HG03108 (cell line): ENCODE measurements around the gene VSIR.

Experiments
- ATAC-seq: cut with Tn5 transposase; IDR thresholded peaks from one replicate; pipeline ENCODE4 v1.9.1; 2021; ENCODE audit warnings: moderate library complexity; ENCODE audit not compliant: unreplicated experiment

The VSIR gene

DNA sequence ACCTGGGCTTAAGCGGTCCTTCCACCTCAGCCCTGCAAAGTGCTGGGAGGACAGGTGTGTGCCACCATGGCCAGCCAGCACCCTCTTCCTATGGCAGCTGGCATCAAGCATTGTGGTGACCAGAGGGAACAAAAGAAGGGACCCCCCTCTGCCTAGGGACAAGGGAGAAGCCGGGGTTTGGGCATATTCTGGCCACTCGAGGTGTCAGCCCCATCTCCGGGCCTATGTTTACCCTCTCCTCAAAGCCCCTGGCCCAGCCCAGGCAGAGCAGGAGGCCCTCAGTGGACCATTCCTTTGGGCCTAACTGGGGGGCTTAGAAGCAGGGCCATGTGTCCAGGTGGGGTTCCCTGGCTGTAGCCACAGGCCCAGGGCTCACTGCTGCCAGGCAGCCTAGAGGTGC is 23.9 kb downstream of the VSIR start:
- no peak for ATAC-seq

DNA sequence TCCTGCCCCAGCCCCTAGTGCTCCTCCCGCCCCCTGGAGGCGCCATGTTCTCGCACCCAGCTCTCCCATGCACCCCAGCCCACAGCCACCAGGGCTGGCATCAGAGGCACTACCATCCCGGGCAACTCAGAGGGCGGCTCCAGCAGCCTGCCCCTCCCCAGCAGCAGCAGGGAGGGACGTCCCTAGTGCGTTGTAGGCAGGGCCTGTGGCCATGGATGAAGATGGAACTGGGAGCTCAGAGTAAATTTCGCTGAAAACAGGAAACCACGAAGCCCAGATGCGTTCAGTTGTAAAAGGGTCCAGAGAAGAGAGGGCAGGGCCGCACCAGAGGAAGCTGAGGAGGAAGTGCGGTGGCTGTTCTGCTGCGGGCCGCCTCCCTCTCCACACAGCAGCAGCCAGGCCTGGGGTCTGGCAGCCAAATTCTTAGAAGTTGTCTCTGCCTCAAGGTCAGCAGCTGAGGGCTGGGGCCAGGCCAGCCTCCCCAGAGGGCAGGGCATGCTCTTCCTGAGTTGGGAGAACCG is 24.6 kb downstream of the VSIR start:
- ATAC-seq, result peak; percentile 67

DNA sequence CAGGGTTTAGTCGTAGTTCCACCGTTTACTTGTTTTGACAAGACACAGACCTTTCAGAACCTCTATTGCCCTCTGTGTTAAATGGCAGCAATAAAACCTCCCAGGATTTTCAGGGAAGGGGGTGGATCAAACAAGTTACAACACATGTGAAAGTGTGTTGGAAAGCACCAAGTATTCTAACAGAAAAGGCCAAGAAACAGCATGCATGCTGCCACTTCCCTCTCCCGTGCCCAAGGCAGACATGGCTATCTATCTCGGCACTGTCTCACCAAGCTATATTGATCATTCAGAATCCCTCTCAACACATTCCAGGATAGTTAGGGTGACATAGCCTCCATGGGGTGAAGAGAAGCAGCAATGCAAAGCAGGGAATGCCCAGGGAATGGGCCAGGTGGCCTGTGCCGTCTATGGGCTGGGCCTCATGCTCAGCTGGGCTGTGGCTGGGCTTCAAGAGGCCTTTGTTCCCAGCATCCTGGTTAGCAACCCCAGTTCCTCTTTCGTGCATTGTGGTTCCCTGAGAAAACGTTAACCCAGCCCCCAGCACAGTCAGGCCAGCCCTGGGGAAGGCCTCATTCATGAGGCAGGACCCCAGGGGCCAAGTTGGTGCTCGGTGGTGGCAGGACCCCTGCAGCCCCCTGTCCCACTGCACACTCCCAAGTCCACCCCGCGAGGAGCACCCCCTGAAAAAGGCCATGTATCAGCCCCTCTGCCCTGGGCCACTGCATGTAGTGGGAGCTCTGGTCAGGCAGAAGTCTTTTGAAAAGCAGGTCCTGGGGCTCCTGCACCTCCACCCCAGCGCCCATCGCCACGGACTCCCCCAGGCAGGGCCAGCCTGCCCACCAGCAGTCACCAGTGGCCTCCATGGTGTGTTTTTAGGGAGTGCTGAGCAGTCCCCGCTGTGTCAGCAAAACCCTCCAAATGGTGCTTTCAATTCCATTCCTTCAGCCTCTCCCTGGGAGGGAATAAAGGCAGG is 25.5 kb downstream of the VSIR start:
- ATAC-seq, result no peak

DNA sequence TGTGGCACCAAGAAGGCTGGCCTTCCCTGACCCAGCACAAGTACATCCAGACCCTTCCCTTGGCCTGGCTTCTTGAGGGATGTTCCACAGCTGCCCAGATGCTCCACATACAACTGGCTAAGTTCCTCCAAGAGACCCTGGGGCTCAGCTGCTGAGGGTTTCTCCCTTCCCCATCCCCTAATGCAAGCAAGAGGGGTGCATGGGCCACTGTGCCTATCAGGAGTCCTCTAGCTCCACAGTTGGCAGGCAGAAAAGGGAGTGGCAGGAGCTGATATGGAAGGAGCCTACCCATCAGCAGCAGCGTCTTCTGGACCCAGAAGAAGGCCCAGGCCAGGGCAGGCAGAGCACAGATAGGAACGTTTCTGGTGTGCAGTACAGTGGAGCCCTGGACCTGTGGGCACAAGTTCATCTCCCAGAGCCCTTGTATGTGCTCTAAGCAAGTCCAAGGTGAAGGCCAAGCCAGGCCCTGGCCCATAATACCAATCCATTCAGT is 26.2 kb downstream of the VSIR start:
- ATAC-seq, result no peak

DNA sequence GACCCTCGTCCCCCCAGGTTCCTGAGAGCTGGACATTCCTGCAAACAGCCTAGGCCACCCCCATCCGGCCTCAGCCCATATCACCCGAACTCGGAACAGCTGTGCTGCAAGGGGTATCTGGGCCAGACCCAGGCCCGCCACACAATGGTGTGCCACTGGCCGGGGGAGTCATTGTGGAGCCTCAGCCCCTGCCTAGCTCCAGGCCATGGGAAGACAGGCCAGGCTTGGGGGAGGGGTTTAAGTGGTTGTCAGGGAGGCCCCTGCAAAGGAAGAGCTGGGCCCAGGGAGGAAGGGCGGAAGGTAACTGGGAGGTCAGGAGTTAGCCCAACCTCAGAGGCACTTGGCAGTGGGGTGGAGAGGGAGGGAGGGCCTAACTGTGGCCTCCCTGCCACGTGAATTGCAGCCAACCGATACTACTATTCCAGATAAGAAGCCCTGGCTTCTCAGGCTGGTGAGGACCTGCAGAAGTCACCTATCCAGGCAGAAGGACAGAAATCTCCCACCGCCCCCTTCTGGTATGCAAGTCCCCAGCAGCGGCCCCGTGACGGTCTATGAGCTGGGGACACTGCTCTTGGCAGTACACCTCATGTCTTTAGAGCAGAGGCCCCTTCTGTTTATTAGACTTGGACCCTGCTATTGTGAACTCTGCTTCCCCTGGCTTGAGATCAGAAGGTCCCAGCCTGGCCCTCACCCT is 26.8 kb downstream of the VSIR start:
- ATAC-seq, result no peak

DNA sequence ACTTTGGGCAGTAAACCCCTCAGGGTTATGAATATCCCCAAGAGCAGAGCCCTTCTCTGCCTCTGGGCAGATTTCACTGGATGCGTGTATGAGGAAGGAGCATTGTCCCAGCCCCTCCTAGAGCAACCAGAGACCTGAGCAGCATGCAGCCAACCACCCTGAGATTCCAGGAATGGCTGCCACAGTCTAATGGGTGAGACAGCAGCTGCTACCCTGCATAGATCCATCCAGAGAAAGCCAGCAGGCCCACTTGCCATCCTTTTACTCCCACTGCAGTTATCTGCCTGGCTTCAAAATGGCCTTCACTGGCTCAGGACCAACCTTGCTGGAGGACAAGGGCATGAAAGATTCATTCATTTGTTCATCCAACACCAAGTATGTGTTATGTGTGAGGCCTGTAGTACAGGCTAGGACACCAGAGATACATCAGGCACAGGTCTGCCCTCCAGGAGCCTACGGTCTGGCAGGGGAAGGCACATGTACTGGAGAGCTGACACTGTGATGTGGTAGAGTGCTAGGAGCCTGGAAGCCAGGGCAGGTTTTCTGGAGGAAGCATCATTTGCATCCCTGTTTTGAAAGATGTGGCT is 27.6 kb downstream of the VSIR start:
- ATAC-seq, result no peak

DNA sequence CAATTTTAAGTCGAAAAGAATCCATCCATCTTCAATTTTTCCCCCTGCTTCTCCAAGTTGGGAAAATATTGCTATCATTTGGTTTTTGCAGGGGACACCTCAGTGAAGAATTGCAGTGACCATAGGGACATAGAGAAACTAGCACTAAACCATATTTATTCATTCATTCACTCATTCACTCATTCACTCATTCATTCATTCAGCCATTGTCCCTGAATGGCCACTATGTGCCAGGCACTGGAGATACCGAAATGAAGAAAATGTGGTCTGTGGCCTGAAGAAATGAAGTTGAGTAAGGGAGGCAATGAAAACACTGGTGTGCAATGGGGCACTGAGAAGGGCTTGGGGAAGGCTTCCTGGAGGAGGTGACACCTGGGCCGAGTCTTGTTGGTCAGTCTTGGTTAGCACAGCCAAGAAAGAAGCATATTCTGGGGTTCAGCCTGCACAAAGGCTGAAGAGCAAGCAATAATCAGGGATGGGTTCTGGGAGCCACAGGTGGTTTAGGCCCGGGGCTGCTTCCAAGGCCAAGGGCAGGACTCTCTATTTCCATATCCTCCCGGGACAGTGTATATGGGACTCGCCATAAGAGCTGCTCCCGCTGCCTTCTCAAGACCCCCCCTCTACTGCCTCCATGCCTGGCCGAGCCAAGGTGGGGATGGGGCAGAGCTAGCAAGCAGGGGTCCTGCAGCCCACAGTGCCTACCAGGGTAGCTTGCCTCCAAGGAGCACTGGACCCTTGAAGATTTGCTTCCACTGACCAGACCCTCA is 28.2 kb downstream of the VSIR start:
- ATAC-seq, result no peak

DNA sequence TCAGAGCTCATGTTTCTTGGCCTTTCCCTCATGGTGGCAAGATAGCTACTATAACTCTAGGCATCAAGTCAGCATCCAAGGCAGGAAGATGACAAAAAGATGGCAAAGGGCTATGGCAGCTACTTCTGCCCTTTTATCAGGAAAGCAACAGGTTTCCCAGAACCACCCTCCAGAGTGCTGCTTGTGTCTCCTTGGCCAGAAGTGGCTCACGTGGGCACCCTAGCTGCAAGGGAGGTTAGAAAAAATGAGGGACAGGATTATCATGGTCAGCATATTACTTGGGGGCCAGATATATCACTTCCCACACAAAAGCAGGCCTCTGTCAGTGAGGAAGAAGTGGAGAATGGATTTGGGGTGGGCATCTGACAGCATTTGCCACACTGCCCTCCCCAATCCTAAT is 29.5 kb downstream of the VSIR start:
- ATAC-seq, result no peak

DNA sequence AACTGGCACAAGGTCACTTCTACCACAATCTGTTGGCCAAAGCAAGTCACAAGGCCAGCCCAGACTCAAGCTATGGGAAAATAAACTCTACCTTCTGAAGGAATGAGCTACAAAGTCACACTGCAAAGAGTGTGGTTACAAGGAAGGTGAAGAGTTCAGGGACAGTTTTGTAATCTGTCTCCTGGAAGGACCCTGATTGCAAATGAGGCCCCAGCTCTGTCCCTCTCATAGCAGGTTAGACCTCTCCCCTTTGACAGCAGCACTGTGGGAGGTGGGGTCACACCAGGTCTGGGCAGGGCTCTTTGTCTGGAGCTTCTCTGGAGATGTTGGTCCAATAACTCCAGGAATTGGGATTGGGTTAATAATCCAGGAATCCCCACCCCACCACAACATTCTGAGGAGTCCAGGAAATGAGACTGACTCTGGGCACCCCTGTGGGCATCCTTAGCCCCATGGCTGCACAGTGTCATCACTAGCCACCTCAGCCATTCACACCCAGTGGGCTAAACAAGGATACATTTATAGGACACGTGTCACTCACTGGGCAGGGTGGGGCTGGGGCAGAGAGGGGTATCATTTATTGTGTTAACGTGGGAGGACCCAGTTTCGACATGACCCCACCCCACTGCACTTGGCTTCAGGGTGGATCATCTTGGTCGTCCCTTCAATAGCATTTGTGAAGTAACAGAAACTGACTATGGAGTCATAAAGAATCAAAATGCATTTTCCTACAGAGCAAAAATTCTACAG is 30.1 kb downstream of the VSIR start:
- ATAC-seq, result no peak

DNA sequence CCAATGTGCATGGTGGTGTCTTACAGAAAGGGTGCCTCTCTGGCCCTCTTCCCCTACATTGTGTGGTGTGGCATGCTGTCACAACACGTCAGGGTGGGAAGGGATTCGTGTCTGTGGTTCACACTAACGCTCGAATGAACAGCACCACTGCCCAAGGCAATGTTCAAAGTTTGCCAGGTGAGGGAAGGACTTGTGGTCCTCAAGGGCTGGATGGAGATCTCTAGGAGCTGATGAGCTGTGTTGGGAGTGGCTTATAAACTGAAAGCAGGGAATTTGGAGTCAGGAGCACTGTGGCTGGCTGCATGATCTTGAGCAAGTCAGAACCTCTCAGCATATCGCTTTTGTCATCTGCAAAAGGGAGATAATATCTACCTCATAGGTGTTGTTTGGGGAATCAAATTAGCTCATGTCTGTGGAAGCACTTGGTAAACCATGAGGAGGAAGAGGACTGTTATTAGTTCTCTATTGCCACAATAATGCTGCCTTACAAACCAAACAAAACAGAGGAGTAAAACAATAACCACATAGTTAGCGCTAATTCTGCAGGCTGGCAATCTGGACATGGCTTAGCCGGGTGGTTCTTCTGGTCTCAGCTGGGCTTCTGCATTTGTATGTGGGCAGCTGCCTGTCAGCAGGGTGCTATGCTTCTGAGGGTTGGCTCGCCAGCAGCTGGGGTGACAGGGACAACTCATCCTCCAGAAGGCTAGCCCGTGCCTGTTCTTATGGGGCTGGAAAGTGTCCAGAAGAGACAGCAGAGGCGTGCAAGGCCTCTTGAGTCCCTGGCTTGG is 30.8 kb downstream of the VSIR start:
- ATAC-seq, result no peak

DNA sequence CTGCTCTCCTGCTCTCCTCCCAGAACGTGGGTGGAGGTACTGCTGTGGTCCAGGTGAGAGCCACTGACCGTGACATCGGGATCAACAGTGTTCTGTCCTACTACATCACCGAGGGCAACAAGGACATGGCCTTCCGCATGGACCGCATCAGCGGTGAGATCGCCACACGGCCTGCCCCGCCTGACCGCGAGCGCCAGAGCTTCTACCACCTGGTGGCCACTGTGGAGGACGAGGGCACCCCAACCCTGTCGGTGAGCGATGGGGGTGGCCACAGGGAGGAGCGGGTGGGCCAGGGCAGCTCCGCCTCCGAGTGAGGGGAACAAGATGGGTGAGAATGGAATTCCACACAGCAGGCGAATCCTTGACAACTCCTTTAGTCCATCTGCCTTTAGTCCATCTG is 31.6 kb downstream of the VSIR start:
- no peak for ATAC-seq

DNA sequence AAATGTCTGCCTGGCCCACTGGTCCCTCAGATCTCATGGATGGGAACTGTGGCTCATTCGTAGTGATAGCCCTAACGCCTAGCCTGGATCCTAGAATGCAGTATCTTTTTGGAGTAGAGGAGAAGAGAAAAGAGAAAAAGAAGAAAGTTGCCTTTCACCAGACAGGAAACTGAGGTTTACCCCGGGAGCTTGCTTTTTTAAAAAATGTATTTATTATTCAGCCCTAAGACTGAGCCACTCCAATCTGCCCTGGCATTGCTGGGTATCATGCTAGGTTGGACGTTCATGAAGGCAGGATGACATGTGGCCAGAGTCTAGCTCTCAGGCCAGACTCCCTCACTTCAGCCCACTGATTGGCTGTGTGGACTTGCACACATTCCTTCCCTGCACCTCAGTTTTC is 32.3 kb downstream of the VSIR start:
- ATAC-seq, result no peak

DNA sequence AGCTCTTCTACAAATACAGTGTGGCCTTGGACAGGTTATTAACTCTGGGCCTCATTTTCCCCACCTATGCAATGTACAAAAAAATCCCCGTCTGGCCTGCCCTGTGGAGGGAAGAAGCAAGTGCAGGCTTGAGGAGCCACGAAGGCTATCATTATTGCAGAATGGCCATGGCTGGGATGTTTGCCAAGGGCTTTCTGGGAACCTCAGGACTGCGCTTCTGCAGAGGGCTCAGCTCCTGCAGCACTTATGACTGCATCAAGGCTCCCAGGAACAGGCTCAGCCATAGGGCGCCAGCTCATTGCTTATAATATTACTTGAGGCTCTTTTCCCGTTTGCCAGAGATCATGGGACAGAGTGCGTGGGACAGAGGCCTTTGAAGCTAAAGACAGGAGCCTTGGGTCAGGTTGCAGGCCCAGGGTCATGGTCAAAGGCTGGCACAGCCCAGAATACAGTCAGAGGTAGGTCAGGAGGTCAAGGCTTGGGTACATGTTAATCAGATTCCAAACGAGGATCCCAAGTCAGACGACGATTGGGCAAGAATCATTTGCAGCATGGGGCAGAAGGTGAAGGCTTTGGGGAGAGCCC is 33.2 kb downstream of the VSIR start:
- ATAC-seq, result no peak

DNA sequence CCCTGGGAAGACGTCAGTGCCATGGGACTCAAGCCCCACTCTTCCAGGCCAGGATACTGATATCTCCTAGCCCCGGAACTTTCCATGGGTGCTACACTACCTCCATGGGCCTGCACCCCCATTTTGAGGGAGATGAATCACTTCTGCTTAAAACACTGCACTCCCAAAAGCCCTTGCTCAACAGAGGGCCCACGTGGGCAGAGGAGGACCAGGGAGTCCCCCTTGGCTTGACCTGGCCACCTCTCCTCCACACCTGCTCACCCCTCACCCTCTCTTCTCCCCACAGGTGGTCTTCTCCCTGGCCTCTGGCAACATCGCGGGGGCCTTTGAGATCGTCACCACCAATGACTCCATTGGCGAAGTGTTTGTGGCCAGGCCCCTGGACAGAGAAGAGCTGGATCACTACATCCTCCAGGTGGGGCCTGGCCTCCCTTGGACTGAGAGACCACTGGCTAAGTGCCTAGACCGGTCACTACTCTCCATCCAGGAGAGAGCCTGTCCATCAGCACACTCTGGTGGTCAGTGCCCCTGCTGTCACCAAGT is 33.9 kb downstream of the VSIR start:
- ATAC-seq, result no peak

DNA sequence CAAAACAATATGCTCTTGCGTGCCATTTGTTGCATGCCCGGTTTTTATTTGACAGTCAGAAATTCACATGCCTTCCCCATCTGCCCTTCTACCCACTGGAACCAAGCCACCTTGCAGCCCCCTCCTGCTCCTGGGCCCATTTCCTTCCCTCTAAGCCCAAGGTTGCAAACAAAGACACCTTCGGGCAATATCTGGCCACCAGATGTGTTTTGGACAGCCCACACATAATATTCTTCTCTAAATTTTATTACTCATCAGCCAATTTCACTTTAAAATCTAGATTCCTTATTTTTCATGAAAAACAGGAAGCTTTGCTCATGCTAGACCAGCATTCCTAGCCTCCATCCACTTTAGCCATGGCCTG is 35.5 kb downstream of the VSIR start:
- no peak for ATAC-seq

DNA sequence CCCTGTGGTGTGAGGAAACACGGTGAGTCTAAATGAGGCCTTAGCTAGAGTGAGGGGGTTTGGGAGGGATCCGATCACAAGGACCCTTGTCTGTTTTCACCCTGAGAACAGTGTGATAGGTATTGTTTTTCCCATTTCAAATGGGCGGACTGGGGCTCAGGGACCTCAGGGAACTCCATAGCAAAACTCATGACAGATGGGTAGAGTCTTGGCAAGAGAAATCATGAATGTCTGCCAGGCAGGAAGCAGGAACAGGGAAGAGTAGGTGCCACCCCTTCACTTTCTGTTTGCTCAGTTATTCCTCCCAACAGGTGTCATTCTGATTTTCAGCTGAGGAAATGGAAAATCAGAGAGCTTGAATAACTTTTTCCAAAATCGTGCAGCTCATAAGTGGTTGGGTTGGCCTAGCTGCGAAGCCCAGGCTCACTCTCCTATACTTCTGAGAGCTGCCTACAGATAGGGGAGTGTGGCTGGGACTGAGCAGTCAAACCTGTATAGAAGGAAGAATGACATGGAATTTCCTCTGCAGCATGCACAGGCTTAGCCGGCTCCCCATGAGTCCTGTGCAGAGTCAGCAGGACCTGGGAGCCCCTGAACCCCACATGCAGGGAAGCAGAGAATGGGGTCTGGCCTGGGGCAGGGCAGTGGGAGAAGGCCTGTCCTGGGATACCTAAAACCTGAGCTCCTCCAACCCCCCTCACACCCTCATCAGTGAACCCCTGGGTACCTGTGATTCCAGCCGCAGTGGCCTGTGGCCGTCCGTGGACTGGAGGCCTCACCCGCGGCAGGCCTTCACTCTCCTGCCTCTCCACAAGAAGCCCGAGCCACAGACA is 36.1 kb downstream of the VSIR start:
- ATAC-seq, result no peak

DNA sequence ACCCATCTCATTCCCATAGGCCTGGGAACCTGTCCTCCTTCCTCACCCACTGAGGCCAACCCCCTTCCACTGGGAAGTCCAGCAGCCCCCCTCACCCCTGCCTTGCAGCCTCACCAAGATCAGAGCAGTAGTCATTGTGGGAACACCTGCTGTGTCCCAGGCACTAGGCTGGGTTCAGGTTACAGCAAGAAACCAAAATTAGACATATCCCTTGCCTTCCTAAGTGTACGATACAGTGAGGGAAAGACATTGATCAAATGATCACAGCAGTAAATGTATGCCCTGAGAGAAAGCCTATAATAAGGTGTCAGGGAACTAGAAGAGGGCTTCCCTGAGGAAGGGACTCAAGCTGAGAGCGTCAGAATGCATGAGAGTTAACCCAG is 36.8 kb downstream of the VSIR start:
- no peak for ATAC-seq
